ENCODE results near the gene DYDC1. TPM values are rescaled to one million over a fixed set of nuclear protein-coding genes. Genes with fewer than 3 reads are reported as not detected.

Gene DYDC1
- total RNA-seq, 1 donor from 2014 or later = not detected

GRCh38 chr10:80292607-80293239, 63.8 kb downstream of the DYDC1 start:
- no peak for TF ChIP-seq CTCF (conservative IDR thresholded peaks at IDR 0.05)
- Mint-ChIP-seq H3K4me1 (peaks cover 16% of the 10 kb centered on the region), H3K36me3 (ENCODE audit: low read depth) (peaks cover under 1% of the 10 kb centered on the region), H3K27me3 (ENCODE audit: low read depth) (peaks cover 2% of the 10 kb centered on the region), H3K27ac (ENCODE audit: unreplicated experiment) (no peak overlapping the region), H3K4me3 (no peak overlapping the region), H3K9me3 (peaks cover 9% of the 10 kb centered on the region)
- DNase-seq (ENCODE audit: low read depth, low spot score) = no peak

- Mint-ChIP-seq H3K9me3 (peaks cover 5% of the 10 kb centered on the region), H3K36me3 (ENCODE audit: low read depth) (no peaks in the 10 kb centered on the region), H3K27me3 (ENCODE audit: low read depth) (peaks cover 2% of the 10 kb centered on the region), H3K4me1 (peaks cover 16% of the 10 kb centered on the region), H3K27ac (ENCODE audit: unreplicated experiment) (no peak overlapping the region), H3K4me3 (no peak overlapping the region)
- no peak for TF ChIP-seq CTCF (conservative IDR thresholded peaks at IDR 0.05)
- DNase-seq (ENCODE audit: low read depth, low spot score) = no peak
Measured at GRCh38 chr10:80290474-80291220, 65.9 kb downstream of the DYDC1 start.

- H3K27me3 Mint-ChIP-seq (ENCODE audit: low read depth) = peaks cover 2% of the 10 kb centered on the region
- no peaks in the 10 kb centered on the region for H3K36me3 Mint-ChIP-seq (ENCODE audit: low read depth)
- DNase-seq (ENCODE audit: low read depth, low spot score) = no peak
- H3K4me1 Mint-ChIP-seq = peaks cover 16% of the 10 kb centered on the region
- H3K27ac Mint-ChIP-seq (ENCODE audit: unreplicated experiment) = no peak within 1 kb of the TSS
- no peak for TF ChIP-seq CTCF (conservative IDR thresholded peaks at IDR 0.05)
- no peak within 1 kb of the TSS for H3K4me3 Mint-ChIP-seq
- no peaks in the 10 kb centered on the region for H3K9me3 Mint-ChIP-seq
Measured at GRCh38 chr10:80289451-80290287, 66.9 kb downstream of the DYDC1 start, which contains the start of gene MAT1A. Gene MAT1A (minus strand): TSS chr10:80289658. CDS start chr10:80289423, 235 bp downstream.

GRCh38 chr10:80288849-80289248, 67.7 kb downstream of the DYDC1 start:
- no peaks in the 10 kb centered on the region for H3K36me3 Mint-ChIP-seq (ENCODE audit: low read depth)
- DNase-seq (ENCODE audit: low read depth, low spot score) = no peak
- H3K27me3 Mint-ChIP-seq (ENCODE audit: low read depth) = peaks cover 2% of the 10 kb centered on the region
- TF ChIP-seq CTCF (conservative IDR thresholded peaks at IDR 0.05) = no peak
- no peak overlapping the region for H3K4me3 Mint-ChIP-seq
- peaks cover 16% of the 10 kb centered on the region for H3K4me1 Mint-ChIP-seq
- no peak overlapping the region for H3K27ac Mint-ChIP-seq (ENCODE audit: unreplicated experiment)
- H3K9me3 Mint-ChIP-seq = no peaks in the 10 kb centered on the region

Other genes with a start within 250 kb of the DYDC1 start
- 24.1 and 27.5 TPM in 2 replicates for gene PLAC9, start 224.0 kb downstream of the DYDC1 start, total RNA-seq
- 25.7 and 36.6 TPM in 2 replicates for gene ANXA11, start 151.2 kb downstream of the DYDC1 start, total RNA-seq
- 0.11 TPM in 1 of 2 replicates, not detected in the other for gene MAT1A, start 67.1 kb downstream of the DYDC1 start, total RNA-seq
- 2.5 and 3.5 TPM in 2 replicates for gene DYDC2, start within 50 bp of the DYDC1 start, total RNA-seq
- 156 and 161 TPM in 2 replicates for gene PRXL2A, start 51.8 kb upstream of the DYDC1 start, total RNA-seq
- gene TSPAN14, start 97.6 kb upstream of the DYDC1 start, total RNA-seq = 140 and 144 TPM in 2 replicates
- 0.09 and 0.16 TPM in 2 replicates for gene SH2D4B, start 181.1 kb upstream of the DYDC1 start, total RNA-seq

Measured in neural crest cell (in vitro differentiated cells).